ENCODE results near the gene PGA5.
"Not testable (repeated sequence)": the region's sequence is repeated elsewhere in the genome, so short reads cannot be mapped to it uniquely, and the experiment has no call there.

PGA5 gene

GRCh38 chr11:61229458-61229857 is 11.5 kb upstream of the PGA5 start:
- DNase-seq = not testable (repeated sequence)

GRCh38 chr11:61231033-61231432 is 9.9 kb upstream of the PGA5 start:
- not testable (repeated sequence) for DNase-seq

- not testable (repeated sequence) for DNase-seq
Observed at GRCh38 chr11:61231585-61231984, 9.4 kb upstream of the PGA5 start.

- not testable (repeated sequence) for DNase-seq
Observed at GRCh38 chr11:61232548-61233145, 8.3 kb upstream of the PGA5 start.

GRCh38 chr11:61237130-61237529 is 3.8 kb upstream of the PGA5 start:
- not testable (repeated sequence) for DNase-seq

GRCh38 chr11:61240288-61240687 is 687 bp upstream of the PGA5 start:
- not testable (repeated sequence) for DNase-seq

- not testable (repeated sequence) for DNase-seq
Observed at GRCh38 chr11:61241526-61241925, 551 bp downstream of the PGA5 start.

- DNase-seq = not testable (repeated sequence)
Observed at GRCh38 chr11:61245284-61245964, 4.4 kb downstream of the PGA5 start.

- not testable (repeated sequence) for DNase-seq
Observed at GRCh38 chr11:61248071-61248470, 7.1 kb downstream of the PGA5 start.

- not testable (repeated sequence) for DNase-seq
Observed at GRCh38 chr11:61249201-61249600, 8.2 kb downstream of the PGA5 start.

GRCh38 chr11:61250796-61251765 is 10.1 kb downstream of the PGA5 start:
- not testable (repeated sequence) for DNase-seq

GRCh38 chr11:61252332-61252731 is 11.4 kb downstream of the PGA5 start:
- DNase-seq = not testable (repeated sequence)

GRCh38 chr11:61254403-61255025 is 13.5 kb downstream of the PGA5 start:
- peak; percentile 74 to 86 (median 85) for DNase-seq

- peak; percentile 76 to 77 (median 77) for DNase-seq
Observed at GRCh38 chr11:61256710-61257482, 15.9 kb downstream of the PGA5 start.

- DNase-seq = no peak
Observed at GRCh38 chr11:61258546-61258945, 17.6 kb downstream of the PGA5 start.

GRCh38 chr11:61259363-61259762 is 18.4 kb downstream of the PGA5 start:
- DNase-seq = no peak

- DNase-seq = no peak
Observed at GRCh38 chr11:61264371-61264770, 23.4 kb downstream of the PGA5 start.

- DNase-seq = no peak
Observed at GRCh38 chr11:61264795-61265194, 23.8 kb downstream of the PGA5 start.

GRCh38 chr11:61265357-61265756 is 24.4 kb downstream of the PGA5 start:
- DNase-seq = no peak

GRCh38 chr11:61266602-61267001 is 25.6 kb downstream of the PGA5 start:
- no peak for DNase-seq

- DNase-seq = no peak
Observed at GRCh38 chr11:61267437-61267841, 26.5 kb downstream of the PGA5 start.
